Measurements from ENCODE around the gene PIP4P1. TPM values are rescaled to one million over a fixed set of nuclear protein-coding genes. Genes with fewer than 3 reads are reported as not detected.
A peak's percentile ranks its signal among the peaks of the same experiment; 100 is the strongest.

Gene PIP4P1
- total and polyA plus RNA-seq, 10 of the 15 experiments (the other 5 are each of a cell fraction or from before 2014, with no cell fraction given): 19.1 to 47.4 (median 39.7) TPM

DNA sequence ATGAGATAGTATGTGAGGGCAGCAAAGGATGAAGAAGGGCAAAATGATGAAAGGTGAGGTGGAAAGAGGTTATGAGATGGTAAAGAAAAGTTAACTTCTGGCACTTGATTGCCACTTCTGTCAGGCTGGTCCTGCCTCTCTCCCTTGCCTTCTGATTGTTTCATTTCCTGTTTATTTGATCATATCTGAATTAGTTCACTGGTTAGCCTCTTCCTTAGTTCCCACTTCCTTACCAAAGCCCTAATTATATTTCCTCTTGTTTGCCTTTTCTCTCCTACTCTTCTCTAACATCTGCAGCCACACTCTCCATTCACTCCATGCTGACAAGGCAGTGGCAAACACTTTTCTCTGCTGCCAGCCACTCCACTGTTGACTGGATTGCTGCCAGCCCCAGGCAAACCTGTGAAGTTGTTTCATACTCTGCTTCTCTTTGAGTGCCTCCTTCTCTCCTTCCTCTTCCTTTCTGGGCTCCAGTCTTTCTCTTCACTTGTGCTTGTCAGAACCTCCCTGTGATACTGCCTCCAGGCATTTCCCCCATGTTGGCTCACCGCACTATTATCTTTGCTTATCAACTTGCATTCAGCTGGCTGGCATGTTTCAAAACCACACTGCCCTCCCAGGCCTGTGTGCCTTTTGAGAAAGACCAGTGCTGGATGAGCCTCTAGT is 16.1 kb upstream of the PIP4P1 start:
- FAIRE-seq (no peak), ATAC-seq (no peak; the same call in 1 of the 3 replicates), DNase-seq (ENCODE audit: low read depth, low spot score) (no peak)
- Histone ChIP-seq H3K27me3 (replicated peaks in 1 of 2; ENCODE audit: control insufficient read depth in 2 of 2, insufficient read depth in 2 of 2, low read length in 1 of 2) (no peaks in the 10 kb centered on the region), H3K4me1 (ENCODE audit: control insufficient read depth, insufficient read depth, low read length) (no peaks in the 10 kb centered on the region), H3K4me3 (no peak overlapping the region), H3K79me2 (ENCODE audit: control insufficient read depth, insufficient read depth, low read length) (peaks cover 1% of the 10 kb centered on the region; the same call in 1 of the 2 replicates), H3K9ac (ENCODE audit: control insufficient read depth, insufficient read depth, low read length) (no peak overlapping the region), H4K20me1 (ENCODE audit: control insufficient read depth, insufficient read depth) (no peaks in the 10 kb centered on the region), H2AFZ (ENCODE audit: control insufficient read depth, low read depth, low read length) (no peak overlapping the region), H3K36me3 (ENCODE audit: control insufficient read depth in 2 of 2, insufficient read depth in 2 of 2, low read length in 1 of 2) (peaks cover 15 to 39% of the 10 kb centered on the region in 2 experiments), H3K9me3 (replicated peaks; ENCODE audit: control insufficient read depth, insufficient read depth, low read length) (no peaks in the 10 kb centered on the region), H3K27ac (ENCODE audit: control insufficient read depth, insufficient read depth) (no peak overlapping the region), H3K4me2 (ENCODE audit: control insufficient read depth, insufficient read depth) (no peak overlapping the region)
- POLR2A ChIA-PET: no interaction called here
- RAD21 ChIA-PET (ENCODE audit: unreplicated experiment): no interaction called here
- SMC1A ChIA-PET (ENCODE audit: uncharacterized antibody, unreplicated experiment): interaction anchor here (0.8 to 1.8 kb wide), 2 partner anchors 12 kb away, joined by 3 to 10 read pairs; no protein-coding TSS in a partner anchor
- BruUV-seq (replicated peaks): no TSS peak
- in situ Hi-C loops (cut with MboI) (no loop called here), intact Hi-C loops (cut with micrococcal nuclease; ENCODE audit: unreplicated experiment) (no loop called here)
- TF ChIP-seq SPI1 (IDR thresholded peaks at IDR 0.05; ENCODE audit: borderline replicate concordance, insufficient read depth, low read depth, low read length) (peak; percentile 44; the same call in 1 of the 2 replicates), ASH2L (IDR thresholded peaks at IDR 0.05; ENCODE audit: borderline replicate concordance, low read depth) (no peak)
- 100% methylated on average over 1 of the region's 1 CpG for WGBS (ENCODE audit: insufficient coverage, insufficient replicate concordance, low lambda C conversion rate, missing lambda C conversion rate)
- CTCF ChIA-PET: no interaction called here

GRCh38 chr14:20476776-20477175 is 15.5 kb upstream of the PIP4P1 start:
- Histone ChIP-seq H3K27me3 (replicated peaks in 1 of 2; ENCODE audit: control insufficient read depth in 2 of 2, insufficient read depth in 2 of 2, low read length in 1 of 2) (no peaks in the 10 kb centered on the region), H3K4me2 (ENCODE audit: control insufficient read depth, insufficient read depth) (no peak overlapping the region), H3K4me3 (no peak overlapping the region), H3K9me3 (replicated peaks; ENCODE audit: control insufficient read depth, insufficient read depth, low read length) (no peaks in the 10 kb centered on the region), H3K79me2 (ENCODE audit: control insufficient read depth, insufficient read depth, low read length) (peaks cover 7% of the 10 kb centered on the region), H2AFZ (ENCODE audit: control insufficient read depth, low read depth, low read length) (no peak overlapping the region), H3K9ac (ENCODE audit: control insufficient read depth, insufficient read depth, low read length) (no peak overlapping the region), H4K20me1 (ENCODE audit: control insufficient read depth, insufficient read depth) (no peaks in the 10 kb centered on the region), H3K4me1 (ENCODE audit: control insufficient read depth, insufficient read depth, low read length) (0 out of 2 replicates have a peak, but pooled peaks cover 2% of the 10 kb centered on the region), H3K36me3 (ENCODE audit: control insufficient read depth in 2 of 2, insufficient read depth in 2 of 2, low read length in 1 of 2) (peaks cover 15 to 43% of the 10 kb centered on the region in 2 experiments), H3K27ac (ENCODE audit: control insufficient read depth, insufficient read depth) (no peak overlapping the region)
- ChIA-PET SMC1A (ENCODE audit: uncharacterized antibody, unreplicated experiment) (interaction anchor here (1.8 kb wide), 1 partner anchor 13 kb away, joined by 10 read pairs; no protein-coding TSS in a partner anchor), POLR2A (no interaction called here), RAD21 (ENCODE audit: unreplicated experiment) (no interaction called here), CTCF (interaction anchor here (0.7 kb wide), 1 partner anchor 150 kb away, joined by 3 read pairs; no protein-coding TSS in a partner anchor)
- FAIRE-seq (no peak), DNase-seq (ENCODE audit: low read depth, low spot score) (no peak), ATAC-seq (no peak)
- in situ Hi-C loops (cut with MboI) (no loop called here), intact Hi-C loops (cut with micrococcal nuclease; ENCODE audit: unreplicated experiment) (no loop called here)
- WGBS (ENCODE audit: insufficient coverage, insufficient replicate concordance, low lambda C conversion rate, missing lambda C conversion rate): 86% methylated on average over 5 of the region's 5 CpGs
- TF ChIP-seq ZNF207 (IDR thresholded peaks at IDR 0.05; ENCODE audit: borderline replicate concordance) (no peak), SUZ12 (IDR thresholded peaks at IDR 0.05; ENCODE audit: unreplicated experiment) (no peak), PAX8 (IDR thresholded peaks at IDR 0.05) (no peak), ESRRA (IDR thresholded peaks at IDR 0.05; ENCODE audit: low read length) (no peak), PML (IDR thresholded peaks at IDR 0.05; ENCODE audit: low read length) (no peak), BMI1 (IDR thresholded peaks at IDR 0.05; ENCODE audit: borderline replicate concordance) (no peak), DPF2 (IDR thresholded peaks at IDR 0.05) (no peak)
- BruUV-seq (replicated peaks): no TSS peak
